HEK293T (cell line): ENCODE results near the gene BEST2.

Experiments used
- ARNT ChIP-seq: fragments of 450-650 bp; IDR thresholded peaks from 2 replicates; pipeline ENCODE4 v1.6.1; 2017; ENCODE audit warnings: mild to moderate bottlenecking
- BHLHE40 ChIP-seq: fragments of 450-650 bp; IDR thresholded peaks from 2 replicates; pipeline ENCODE4 v1.6.1; 2016; ENCODE audit warnings: mild to moderate bottlenecking, moderate library complexity, borderline replicate concordance
- CTBP1 ChIP-seq: fragments of 450-650 bp; IDR thresholded peaks from 2 replicates; pipeline ENCODE4 v1.6.1; 2016; ENCODE audit warnings: borderline replicate concordance
- ELF4 ChIP-seq: fragments of 450-650 bp; IDR thresholded peaks from 2 replicates; pipeline ENCODE4 v1.6.1; 2017; ENCODE audit warnings: antibody characterized with exemption
- FOXA1 ChIP-seq: fragments of 450-650 bp; IDR thresholded peaks from 2 replicates; pipeline ENCODE4 v1.6.1; 2016; ENCODE audit warnings: mild to moderate bottlenecking
- FOXK2 ChIP-seq: fragments of 450-650 bp; IDR thresholded peaks from 2 replicates; pipeline ENCODE4 v1.6.1; 2016; ENCODE audit warnings: mild to moderate bottlenecking
- FOXM1 ChIP-seq: fragments of 450-650 bp; IDR thresholded peaks from 2 replicates; pipeline ENCODE4 v1.6.1; 2017; ENCODE audit warnings: mild to moderate bottlenecking, borderline replicate concordance
- NFRKB ChIP-seq: fragments of 450-650 bp; IDR thresholded peaks from 2 replicates; pipeline ENCODE4 v1.6.1; 2016; ENCODE audit warnings: mild to moderate bottlenecking, moderate library complexity
- PKNOX1 ChIP-seq: fragments of 450-650 bp; IDR thresholded peaks from 2 replicates; pipeline ENCODE4 v1.6.1; 2016
- SP1 ChIP-seq: fragments of 450-650 bp; IDR thresholded peaks from 2 replicates; pipeline ENCODE4 v1.6.1; 2017
- TARDBP ChIP-seq: fragments of 450-650 bp; IDR thresholded peaks from 2 replicates; pipeline ENCODE4 v1.6.1; 2016
- ZNF384 ChIP-seq: fragments of 450-650 bp; IDR thresholded peaks from 2 replicates; pipeline ENCODE4 v1.6.1; 2016

DNA sequence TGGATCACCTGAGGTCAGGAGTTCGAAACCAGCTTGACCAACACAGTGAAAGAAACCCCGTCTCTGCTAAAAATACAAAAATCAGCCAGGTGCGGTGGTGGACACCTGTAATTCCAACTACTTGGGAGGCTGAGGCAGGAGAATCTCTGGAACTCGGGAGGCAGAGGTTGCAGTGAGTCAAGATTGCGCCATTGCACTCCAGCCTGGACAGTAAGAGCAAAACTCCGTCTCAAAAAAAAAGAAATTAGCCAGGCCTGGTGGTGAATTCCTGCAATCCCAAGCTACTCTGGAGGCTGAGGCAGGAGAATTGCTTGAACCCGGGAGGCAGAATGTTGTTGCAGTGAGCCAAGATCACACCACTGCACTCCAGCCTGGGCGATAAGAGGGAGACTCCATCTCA, 43.0 kb upstream of the BEST2 start:
- TF ChIP-seq PKNOX1 (no peak), ZNF384 (no peak), ELF4 (no peak), FOXM1 (no peak), BHLHE40 (no peak), TARDBP (no peak), ARNT (no peak), CTBP1 (no peak), FOXA1 (no peak), FOXK2 (no peak), NFRKB (no peak), SP1 (no peak)
